Mucosa of stomach (tissue), 1 donor: ENCODE data around the gene STH.
"Not testable (repeated sequence)": the region's sequence is repeated elsewhere in the genome, so short reads cannot be mapped to it uniquely, and the experiment has no call there.

ENCODE experiments used
- H3K27me3 ChIP-seq: one replicate; pipeline ENCODE4 v1.7.0; 2013; ENCODE audit warnings: mild to moderate bottlenecking, low read length; ENCODE audit not compliant: control insufficient read depth, insufficient read depth
- H3K36me3 ChIP-seq: one replicate; pipeline ENCODE4 v1.7.0; 2013; ENCODE audit warnings: low read length; ENCODE audit not compliant: control insufficient read depth, insufficient read depth
- H3K4me1 ChIP-seq: one replicate; pipeline ENCODE4 v1.7.0; 2013; ENCODE audit warnings: mild to moderate bottlenecking, low read length; ENCODE audit not compliant: control insufficient read depth, insufficient read depth
- H3K4me3 ChIP-seq: one replicate; pipeline ENCODE4 v1.7.0; 2013; ENCODE audit warnings: low read length
- H3K9ac ChIP-seq: one replicate; pipeline ENCODE4 v1.7.0; 2013; ENCODE audit warnings: mild to moderate bottlenecking, low read length, moderate library complexity
- H3K9me3 ChIP-seq: one replicate; pipeline ENCODE4 v1.7.0; 2013; ENCODE audit warnings: mild to moderate bottlenecking, low read length, moderate library complexity; ENCODE audit not compliant: control insufficient read depth
- donor health status: Pancreatic carcinoma.

STH gene

GRCh38 chr17:46012506-46013079 is 13.5 kb downstream of the STH start:
- Histone ChIP-seq H3K27me3 (no peaks in the 10 kb centered on the region), H3K9me3 (no peaks in the 10 kb centered on the region), H3K9ac (no peak overlapping the region), H3K4me3 (no peak overlapping the region), H3K36me3 (no peaks in the 10 kb centered on the region), H3K4me1 (no peaks in the 10 kb centered on the region)

- no peak overlapping the region for H3K4me3 ChIP-seq
- no peak overlapping the region for H3K9ac ChIP-seq
- H3K4me1 ChIP-seq, result no peaks in the 10 kb centered on the region
- no peaks in the 10 kb centered on the region for H3K36me3 ChIP-seq
- H3K27me3 ChIP-seq, result no peaks in the 10 kb centered on the region
- H3K9me3 ChIP-seq, result no peaks in the 10 kb centered on the region
Measured at GRCh38 chr17:46013127-46013501, 14.1 kb downstream of the STH start.

- no peaks in the 10 kb centered on the region for H3K4me1 ChIP-seq
- no peak overlapping the region for H3K4me3 ChIP-seq
- H3K36me3 ChIP-seq, result no peaks in the 10 kb centered on the region
- no peak overlapping the region for H3K9ac ChIP-seq
- no peaks in the 10 kb centered on the region for H3K9me3 ChIP-seq
- H3K27me3 ChIP-seq, result no peaks in the 10 kb centered on the region
Measured at GRCh38 chr17:46013502-46014165, 14.6 kb downstream of the STH start.

GRCh38 chr17:46019408-46019925 is 20.4 kb downstream of the STH start:
- H3K4me3 ChIP-seq, H3K9me3 ChIP-seq: not testable (repeated sequence)

GRCh38 chr17:46020023-46020761 is 21.1 kb downstream of the STH start:
- H3K36me3 ChIP-seq, result no peaks in the 10 kb centered on the region
- no peaks in the 10 kb centered on the region for H3K27me3 ChIP-seq
- no peaks in the 10 kb centered on the region for H3K4me1 ChIP-seq
- no peak overlapping the region for H3K9ac ChIP-seq
- no peak overlapping the region for H3K4me3 ChIP-seq
- H3K9me3 ChIP-seq, result no peaks in the 10 kb centered on the region

More at GRCh38 chr17:46019408-46019925, 20.4 kb downstream of the STH start:
- H3K4me1 ChIP-seq, H3K9ac ChIP-seq, H3K27me3 ChIP-seq, H3K36me3 ChIP-seq: not testable (repeated sequence)

GRCh38 chr17:46020998-46021397 is 21.9 kb downstream of the STH start:
- Histone ChIP-seq H3K9me3 (no peaks in the 10 kb centered on the region), H3K27me3 (no peaks in the 10 kb centered on the region), H3K4me1 (no peaks in the 10 kb centered on the region), H3K4me3 (no peak overlapping the region), H3K36me3 (no peaks in the 10 kb centered on the region), H3K9ac (no peak overlapping the region)

- H3K9ac ChIP-seq, H3K9me3 ChIP-seq, H3K27me3 ChIP-seq, H3K36me3 ChIP-seq, H3K4me3 ChIP-seq, H3K4me1 ChIP-seq: not testable (repeated sequence)
Measured at GRCh38 chr17:46023366-46023765, 24.3 kb downstream of the STH start.

- Histone ChIP-seq H3K4me3 (no peak overlapping the region), H3K27me3 (no peaks in the 10 kb centered on the region), H3K4me1 (no peaks in the 10 kb centered on the region), H3K9ac (no peak overlapping the region), H3K9me3 (no peaks in the 10 kb centered on the region), H3K36me3 (no peaks in the 10 kb centered on the region)
Measured at GRCh38 chr17:46023783-46024388, 24.8 kb downstream of the STH start.

- no peaks in the 10 kb centered on the region for H3K4me1 ChIP-seq
- no peak overlapping the region for H3K4me3 ChIP-seq
- no peaks in the 10 kb centered on the region for H3K36me3 ChIP-seq
- H3K9ac ChIP-seq, result no peak overlapping the region
- no peaks in the 10 kb centered on the region for H3K9me3 ChIP-seq
- H3K27me3 ChIP-seq, result no peaks in the 10 kb centered on the region
Measured at GRCh38 chr17:46024590-46024989, 25.5 kb downstream of the STH start.

GRCh38 chr17:46025060-46025459 is 26.0 kb downstream of the STH start:
- Histone ChIP-seq H3K4me3 (no peak overlapping the region), H3K27me3 (no peaks in the 10 kb centered on the region), H3K9me3 (no peaks in the 10 kb centered on the region), H3K36me3 (no peaks in the 10 kb centered on the region), H3K9ac (no peak overlapping the region), H3K4me1 (no peaks in the 10 kb centered on the region)

- no peak overlapping the region for H3K9ac ChIP-seq
- H3K9me3 ChIP-seq, result no peaks in the 10 kb centered on the region
- H3K27me3 ChIP-seq, result no peaks in the 10 kb centered on the region
- no peaks in the 10 kb centered on the region for H3K36me3 ChIP-seq
- H3K4me3 ChIP-seq, result no peak overlapping the region
- no peaks in the 10 kb centered on the region for H3K4me1 ChIP-seq
Measured at GRCh38 chr17:46025510-46026165, 26.6 kb downstream of the STH start.
